SK-N-SH (cell line): Measurements from ENCODE around the gene RNASE2. TPM values are rescaled to one million over a fixed set of nuclear protein-coding genes. Genes with fewer than 3 reads are reported as not detected.

Experiments
- CTCF ChIA-PET: fragments of 300-600, 350-600 bp; formaldehyde crosslinking; extraction: SDS; loops from one replicate; lab custom pipeline; 2021; lab: Yijun Ruan, JAX
- POLR2A ChIA-PET: fragments of 350-600 bp; sonication (Branson Sonifier 250); formaldehyde crosslinking; extraction: SDS; loops from one replicate; lab custom pipeline; 2020; ENCODE audit warnings: antibody characterized with exemption, inconsistent platforms; lab: Yijun Ruan, JAX
- DNase-seq: peaks from one replicate; pipeline ENCODE4 v3.0.0; 2012
- H2AFZ ChIP-seq: fragments of 200-600 bp; sonication (generic); 2 replicates; pipeline ENCODE4 v1.8.1; 2016; ENCODE audit warnings: antibody characterized with exemption, mild to moderate bottlenecking, low read depth
- H3F3A ChIP-seq: fragments of 200-600 bp; sonication (generic); replicated peaks from 2 replicates; pipeline ENCODE3; 2016; ENCODE audit warnings: antibody characterized with exemption, mild to moderate bottlenecking; ENCODE audit not compliant: insufficient read depth
- H3K27ac ChIP-seq, 2 experiments: fragments of 200-500 bp in 1 of 2; fragments of 200-600 bp in 1 of 2; sonication (Bioruptor generic) in 1 of 2; sonication (generic), shearing (Covaris generic) in 1 of 2; 2 replicates each; pipeline versions ENCODE4 v1.5.1 to v1.6.1; 2014 to 2016; ENCODE audit warnings: low read depth in 2 of 2, inconsistent platforms in 1 of 2, low read length in 1 of 2, mild to moderate bottlenecking in 1 of 2, mixed read lengths in 1 of 2
- H3K27me3 ChIP-seq: fragments of 200-600 bp; sonication (generic), shearing (Covaris generic); 2 replicates; pipeline ENCODE4 v1.6.1; 2016; ENCODE audit warnings: mixed run types; ENCODE audit not compliant: insufficient read depth
- H3K36me3 ChIP-seq, 2 experiments: fragments of 200-500 bp in 1 of 2; fragments of 200-600 bp in 1 of 2; sonication (Bioruptor generic) in 1 of 2; sonication (generic) in 1 of 2; replicated peaks in 1 of 2; 2 replicates each; pipeline versions ENCODE3 to v1.5.1; 2014 to 2016; ENCODE audit warnings: low read length in 1 of 2, mild to moderate bottlenecking in 1 of 2; ENCODE audit not compliant: insufficient read depth in 2 of 2, control insufficient read depth in 1 of 2
- H3K4me1 ChIP-seq, 2 experiments: fragments of 200-500 bp in 1 of 2; fragments of 200-600 bp in 1 of 2; sonication (Bioruptor generic) in 1 of 2; sonication (generic), shearing (Covaris generic) in 1 of 2; 2 replicates each; pipeline versions ENCODE4 v1.5.1 to v1.6.1; 2014 to 2016; ENCODE audit warnings: low read depth in 1 of 2, low read length in 1 of 2, mixed run types in 1 of 2; ENCODE audit not compliant: insufficient read depth in 2 of 2, control insufficient read depth in 1 of 2
- H3K4me2 ChIP-seq: fragments of 200-600 bp; sonication (generic), shearing (Covaris generic); 2 replicates; pipeline ENCODE4 v1.6.1; 2017; ENCODE audit warnings: mixed run types
- H3K4me3 ChIP-seq, 2 experiments: fragments of 200-500 bp in 1 of 2; fragments of 200-600 bp in 1 of 2; sonication (Bioruptor generic) in 1 of 2; sonication (generic), shearing (Covaris generic) in 1 of 2; 2 replicates each; pipeline versions ENCODE4 v1.5.1 to v1.8.1; 2014 to 2016; ENCODE audit warnings: low read depth in 2 of 2, inconsistent platforms in 1 of 2, low read length in 1 of 2, mild to moderate bottlenecking in 1 of 2, mixed read lengths in 1 of 2, moderate library complexity in 1 of 2
- H3K79me2 ChIP-seq: fragments of 200-600 bp; sonication (generic); 2 replicates; pipeline ENCODE4 v1.8.1; 2017; ENCODE audit warnings: mild to moderate bottlenecking; ENCODE audit not compliant: insufficient read depth
- H3K9ac ChIP-seq: fragments of 200-600 bp; sonication (generic); 2 replicates; pipeline ENCODE4 v1.6.1; 2017; ENCODE audit warnings: mixed run types
- H3K9me2 ChIP-seq: fragments of 200-600 bp; sonication (generic); 2 replicates; pipeline ENCODE4 v1.6.1; 2017; ENCODE audit warnings: mixed run types
- H3K9me3 ChIP-seq: fragments of 200-600 bp; sonication (generic); 2 replicates; pipeline ENCODE4 v1.6.1; 2017; ENCODE audit warnings: mixed run types, mild to moderate bottlenecking, moderate library complexity
- H4K20me1 ChIP-seq: fragments of 200-600 bp; sonication (generic); 2 replicates; pipeline ENCODE4 v1.6.1; 2017; ENCODE audit warnings: mild to moderate bottlenecking, mixed run types; ENCODE audit not compliant: insufficient read depth
- CHD2 ChIP-seq: fragments of 150-350 bp; IDR thresholded peaks from 2 replicates; pipeline ENCODE4 v1.6.1; 2018; ENCODE audit warnings: low read length; ENCODE audit not compliant: partially characterized antibody
- ELF1 ChIP-seq: IDR thresholded peaks from 2 replicates; pipeline ENCODE4 v1.4.0; 2012
- GABPA ChIP-seq: IDR thresholded peaks from 2 replicates; pipeline ENCODE4 v1.4.0; 2012; ENCODE audit warnings: low read depth, mild to moderate bottlenecking
- IRF3 ChIP-seq: fragments of 150-350 bp; IDR thresholded peaks from 2 replicates; pipeline ENCODE4 v1.6.1; 2016; ENCODE audit warnings: mild to moderate bottlenecking, low read depth, low read length
- JUND ChIP-seq: IDR thresholded peaks from 2 replicates; pipeline ENCODE4 v1.4.0; 2012
- NRF1 ChIP-seq: IDR thresholded peaks from 2 replicates; pipeline ENCODE4 v1.6.1; 2012; ENCODE audit warnings: low read depth, mild to moderate bottlenecking, low read length
- RAD21 ChIP-seq: IDR thresholded peaks from 2 replicates; pipeline ENCODE4 v1.6.1; 2012; ENCODE audit warnings: mild to moderate bottlenecking, low read length
- RCOR1 ChIP-seq: fragments of 150-350 bp; IDR thresholded peaks from 2 replicates; pipeline ENCODE4 v1.6.1; 2017; ENCODE audit warnings: antibody characterized with exemption, low read length
- REST ChIP-seq: IDR thresholded peaks from 2 replicates; pipeline ENCODE4 v1.6.1; 2012; ENCODE audit warnings: mild to moderate bottlenecking, low read depth, low read length, moderate library complexity
- TAF1 ChIP-seq: IDR thresholded peaks from 2 replicates; pipeline ENCODE4 v1.6.1; 2012; ENCODE audit warnings: low read depth, mild to moderate bottlenecking, low read length, moderate library complexity, borderline replicate concordance
- TCF12 ChIP-seq: IDR thresholded peaks from 2 replicates; pipeline ENCODE4 v1.4.0; 2012
- TEAD4 ChIP-seq: IDR thresholded peaks from 2 replicates; pipeline ENCODE4 v1.4.0; 2012; ENCODE audit warnings: mild to moderate bottlenecking, borderline replicate concordance; ENCODE audit not compliant: insufficient read depth
- USF2 ChIP-seq: fragments of 150-350 bp; IDR thresholded peaks from 2 replicates; pipeline ENCODE4 v1.6.1; 2017; ENCODE audit warnings: antibody characterized with exemption, low read length, low read depth, borderline replicate concordance
- WGBS: methylation state at CpG from one replicate; pipeline ENCODE4 v1.1.6; 2017; ENCODE audit warnings: low lambda C conversion rate; 5-methylcytosine and 5-hydroxymethylcytosine counted together
- polyA plus RNA-seq, 3 experiments: library from polyadenylated mRNA; depleted of rRNA; stranded (reverse); fragments of >200 nt; gene quantifications; 2 replicates each; pipeline ENCODE4 v1.2.3, GENCODE V29; 2012
- TF ChIP-seq, protein P1 (sequence below): fragments of 200-600 bp; sonication (generic); IDR thresholded peaks from 2 replicates; pipeline ENCODE4 v1.6.1; 2017; ENCODE audit warnings: antibody characterized with exemption, mild to moderate bottlenecking, moderate library complexity
- TF ChIP-seq, protein P2 (sequence below): IDR thresholded peaks from 2 replicates; pipeline ENCODE4 v1.4.0; 2012; ENCODE audit warnings: low read depth, borderline replicate concordance
- TF ChIP-seq, protein P3 (sequence below): IDR thresholded peaks from 2 replicates; pipeline ENCODE4 v1.4.0; 2012; ENCODE audit warnings: low read depth, borderline replicate concordance

The RNASE2 gene
- polyA plus RNA-seq, 1 of the 3 experiments (the other 2 are of a cell fraction), result not detected

DNA sequence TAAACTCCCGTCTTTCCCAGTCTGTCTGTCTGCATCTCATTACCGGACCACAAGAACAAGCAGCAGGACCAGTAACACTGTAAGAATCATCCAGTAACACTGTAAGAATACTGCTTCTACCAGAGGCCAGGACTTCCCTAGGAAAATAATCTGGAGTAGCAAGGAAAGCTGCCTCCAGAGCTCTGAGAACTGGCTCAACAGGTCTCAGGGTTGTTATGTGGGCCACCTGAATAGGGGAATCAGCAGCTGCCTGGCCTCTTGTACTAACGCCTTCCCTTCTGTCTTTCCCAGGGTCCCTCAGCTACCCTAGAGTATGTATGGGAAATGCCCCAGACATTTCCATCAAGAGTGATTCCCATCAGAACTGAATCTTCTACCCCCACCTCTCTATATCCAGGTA is 42.9 kb downstream of the RNASE2 start:
- Histone ChIP-seq H3K9me2 (no peaks in the 10 kb centered on the region), H3K79me2 (no peaks in the 10 kb centered on the region), H3K9me3 (no peaks in the 10 kb centered on the region), H3K27me3 (no peaks in the 10 kb centered on the region), H3K4me1 (no peaks in the 10 kb centered on the region; a peak in 1 of 4 replicates), H3K4me3 (no peak overlapping the region), H3K27ac (no peak overlapping the region), H2AFZ (no peak overlapping the region), H3F3A (peaks cover 9% of the 10 kb centered on the region), H3K9ac (no peak overlapping the region), H3K36me3 (peaks cover 18 to 40% of the 10 kb centered on the region in 2 experiments), H4K20me1 (no peaks in the 10 kb centered on the region), H3K4me2 (no peak overlapping the region)
- ChIA-PET POLR2A (no interaction called here), CTCF (interaction anchor here (0.9 to 8.8 kb wide), 8 partner anchors 13 to 109 kb away, joined by 3 to 54 read pairs (median 6); no protein-coding TSS in a partner anchor)
- DNase-seq, result no peak
- 93% methylated on average over 3 of the region's 3 CpGs for WGBS
- TF ChIP-seq, protein P1, sequence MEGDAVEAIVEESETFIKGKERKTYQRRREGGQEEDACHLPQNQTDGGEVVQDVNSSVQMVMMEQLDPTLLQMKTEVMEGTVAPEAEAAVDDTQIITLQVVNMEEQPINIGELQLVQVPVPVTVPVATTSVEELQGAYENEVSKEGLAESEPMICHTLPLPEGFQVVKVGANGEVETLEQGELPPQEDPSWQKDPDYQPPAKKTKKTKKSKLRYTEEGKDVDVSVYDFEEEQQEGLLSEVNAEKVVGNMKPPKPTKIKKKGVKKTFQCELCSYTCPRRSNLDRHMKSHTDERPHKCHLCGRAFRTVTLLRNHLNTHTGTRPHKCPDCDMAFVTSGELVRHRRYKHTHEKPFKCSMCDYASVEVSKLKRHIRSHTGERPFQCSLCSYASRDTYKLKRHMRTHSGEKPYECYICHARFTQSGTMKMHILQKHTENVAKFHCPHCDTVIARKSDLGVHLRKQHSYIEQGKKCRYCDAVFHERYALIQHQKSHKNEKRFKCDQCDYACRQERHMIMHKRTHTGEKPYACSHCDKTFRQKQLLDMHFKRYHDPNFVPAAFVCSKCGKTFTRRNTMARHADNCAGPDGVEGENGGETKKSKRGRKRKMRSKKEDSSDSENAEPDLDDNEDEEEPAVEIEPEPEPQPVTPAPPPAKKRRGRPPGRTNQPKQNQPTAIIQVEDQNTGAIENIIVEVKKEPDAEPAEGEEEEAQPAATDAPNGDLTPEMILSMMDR, result no peak
- TF ChIP-seq GABPA, result no peak
- TF ChIP-seq ELF1, result no peak
- TF ChIP-seq, protein P2, sequence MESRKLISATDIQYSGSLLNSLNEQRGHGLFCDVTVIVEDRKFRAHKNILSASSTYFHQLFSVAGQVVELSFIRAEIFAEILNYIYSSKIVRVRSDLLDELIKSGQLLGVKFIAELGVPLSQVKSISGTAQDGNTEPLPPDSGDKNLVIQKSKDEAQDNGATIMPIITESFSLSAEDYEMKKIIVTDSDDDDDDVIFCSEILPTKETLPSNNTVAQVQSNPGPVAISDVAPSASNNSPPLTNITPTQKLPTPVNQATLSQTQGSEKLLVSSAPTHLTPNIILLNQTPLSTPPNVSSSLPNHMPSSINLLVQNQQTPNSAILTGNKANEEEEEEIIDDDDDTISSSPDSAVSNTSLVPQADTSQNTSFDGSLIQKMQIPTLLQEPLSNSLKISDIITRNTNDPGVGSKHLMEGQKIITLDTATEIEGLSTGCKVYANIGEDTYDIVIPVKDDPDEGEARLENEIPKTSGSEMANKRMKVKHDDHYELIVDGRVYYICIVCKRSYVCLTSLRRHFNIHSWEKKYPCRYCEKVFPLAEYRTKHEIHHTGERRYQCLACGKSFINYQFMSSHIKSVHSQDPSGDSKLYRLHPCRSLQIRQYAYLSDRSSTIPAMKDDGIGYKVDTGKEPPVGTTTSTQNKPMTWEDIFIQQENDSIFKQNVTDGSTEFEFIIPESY, result no peak
- no peak for TF ChIP-seq USF2
- no peak for TF ChIP-seq RAD21
- TF ChIP-seq TEAD4, result no peak
- no peak for TF ChIP-seq JUND
- TF ChIP-seq, protein P3, sequence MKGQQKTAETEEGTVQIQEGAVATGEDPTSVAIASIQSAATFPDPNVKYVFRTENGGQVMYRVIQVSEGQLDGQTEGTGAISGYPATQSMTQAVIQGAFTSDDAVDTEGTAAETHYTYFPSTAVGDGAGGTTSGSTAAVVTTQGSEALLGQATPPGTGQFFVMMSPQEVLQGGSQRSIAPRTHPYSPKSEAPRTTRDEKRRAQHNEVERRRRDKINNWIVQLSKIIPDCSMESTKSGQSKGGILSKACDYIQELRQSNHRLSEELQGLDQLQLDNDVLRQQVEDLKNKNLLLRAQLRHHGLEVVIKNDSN, result no peak
- TF ChIP-seq TAF1, result no peak
- no peak for TF ChIP-seq TCF12
- no peak for TF ChIP-seq IRF3
- no peak for TF ChIP-seq RCOR1
- TF ChIP-seq REST, result no peak
- no peak for TF ChIP-seq NRF1
- no peak for TF ChIP-seq CHD2
